ENCODE data around the gene SRL. TPM values are rescaled to one million over a fixed set of nuclear protein-coding genes. Genes with fewer than 3 reads are reported as not detected.

The SRL gene
- total and polyA plus RNA-seq, 2 of the 4 experiments (the other 2 are of a cell fraction) = under 0.01 to 0.14 TPM

DNA sequence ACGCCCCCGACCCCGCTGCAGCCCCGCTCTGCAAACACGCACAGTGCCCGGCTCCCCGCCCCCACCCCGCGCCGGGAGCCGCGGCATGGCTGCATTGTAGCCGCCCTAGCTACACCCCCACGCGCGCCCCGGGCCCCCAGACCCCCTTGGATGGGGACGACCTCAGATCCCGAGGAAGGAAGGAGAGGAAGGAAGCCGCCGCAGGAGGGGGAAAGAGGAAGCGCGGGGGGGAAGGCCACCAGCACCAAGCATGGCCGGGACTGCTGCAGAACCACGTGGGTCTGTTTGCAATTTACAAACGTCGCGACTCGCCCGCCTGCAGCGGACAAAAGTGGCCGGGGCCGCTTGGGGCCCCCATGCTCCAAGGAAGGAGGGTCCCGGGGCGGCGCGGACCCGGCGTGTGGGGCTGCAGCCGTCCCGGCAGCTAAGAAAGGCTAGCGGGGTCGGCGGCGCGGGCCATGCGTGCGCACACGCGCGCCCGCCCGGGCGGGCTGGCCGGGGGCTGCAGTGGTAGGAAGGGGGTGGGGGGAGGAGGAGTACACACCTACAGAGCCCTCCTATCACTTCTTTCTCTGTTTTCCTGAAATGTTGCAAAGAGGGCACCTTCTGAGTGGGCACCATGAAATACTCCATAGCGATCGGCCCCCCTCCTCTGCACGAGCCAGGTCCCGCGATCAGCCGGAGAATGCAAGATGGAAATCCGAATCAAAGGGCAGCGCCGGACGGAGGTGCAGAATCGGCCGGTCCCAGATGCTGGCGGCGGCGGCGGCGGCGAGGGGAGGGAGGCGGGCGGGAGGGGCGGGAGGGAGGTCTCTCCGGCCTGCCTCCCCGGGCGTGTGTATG lies 30.5 kb upstream of the SRL start:
- no TSS peak for BruUV-seq (replicated peaks)
- H3K9ac ChIP-seq (ENCODE audit: low read depth, low read length) = peak overlapping the region; percentile 69
- H2BK5ac ChIP-seq (ENCODE audit: low read depth, low read length, poor library complexity, severe bottlenecking) = peak overlapping the region; percentile 65
- H3K23ac ChIP-seq (ENCODE audit: low read depth, low read length) = peak overlapping the region; percentile 64; the same call in 1 of the 2 replicates
- intact Hi-C loops (cut with micrococcal nuclease) (loop anchor here (5.0 kb wide), 2 partner anchors 45 to 130 kb away; partner anchors contain the start of gene GLIS2), dilution Hi-C loops (cut with HindIII; ENCODE audit: low sequenced_read_pairs, unreplicated experiment) (no loop called here), in situ Hi-C loops (cut with MboI; ENCODE audit: low sequenced_read_pairs) (no loop called here)
- CTCF ChIA-PET = interaction anchor here (0.6 to 1.4 kb wide), 6 partner anchors 19 to 591 kb away, joined by 3 to 8 read pairs (median 4); no protein-coding TSS in a partner anchor
- no peaks in the 10 kb centered on the region for H3K27me3 ChIP-seq (ENCODE audit: control insufficient read depth, insufficient read depth, low read length)
- H3K14ac ChIP-seq (replicated peaks; ENCODE audit: low read depth, low read length) = peak overlapping the region; percentile 60
- H2BK120ac ChIP-seq (ENCODE audit: low read depth, low read length) = no peak overlapping the region
- peak overlapping the region; percentile 57; the same call in 1 of the 2 replicates for H2AK5ac ChIP-seq (ENCODE audit: low read depth, low read length)
- 0% methylated on average over 2 of the region's 79 CpGs; no CpG with 5 or more reads in 1 of the 2 experiments for WGBS, 2 experiments (ENCODE audit: extremely low coverage in 2 of 2, insufficient read length in 1 of 2)
- H3K4me2 ChIP-seq (ENCODE audit: low read depth, low read length) = peak overlapping the region; percentile 82
- H4K8ac ChIP-seq (ENCODE audit: low read depth in 2 of 2, low read length in 2 of 2) = peak overlapping the region in 1 of 2 experiments; percentile 40; a peak in 2 of 4 replicates
- H3K9me1 ChIP-seq (ENCODE audit: insufficient read depth, low read length) = peaks cover 4% of the 10 kb centered on the region
- H4K20me1 ChIP-seq (ENCODE audit: insufficient read depth, low read length) = peaks cover 3% of the 10 kb centered on the region; the same call in 1 of the 2 replicates
- H3K36me3 ChIP-seq (ENCODE audit: control insufficient read depth, insufficient read depth, low read length) = no peaks in the 10 kb centered on the region
- peaks cover 19 to 39% of the 10 kb centered on the region in 2 experiments for H3K79me1 ChIP-seq (ENCODE audit: low read depth in 1 of 2, low read length in 2 of 2)
- no peaks in the 10 kb centered on the region for H3K4me1 ChIP-seq (ENCODE audit: control insufficient read depth, insufficient read depth, low read length)
- H3K27ac ChIP-seq (ENCODE audit: insufficient read depth, low read length) = peak overlapping the region; percentile 75
- TF ChIP-seq MAFK (IDR thresholded peaks at IDR 0.05; ENCODE audit: low read depth, low read length) (no peak), SMC3 (IDR thresholded peaks at IDR 0.05; ENCODE audit: low read depth, low read length) (no peak), MAZ (IDR thresholded peaks at IDR 0.05; ENCODE audit: borderline replicate concordance, low read depth, low read length) (no peak), MXI1 (IDR thresholded peaks at IDR 0.05; ENCODE audit: borderline replicate concordance, low read depth, low read length) (peak; percentile 97), RAD21 (IDR thresholded peaks at IDR 0.05; ENCODE audit: low read length) (0 out of 2 replicates have a peak, but pooled peaks have one; percentile 1), RCOR1 (IDR thresholded peaks at IDR 0.05; ENCODE audit: insufficient replicate concordance, low read length) (no peak)
- no peak overlapping the region for H2BK20ac ChIP-seq (ENCODE audit: low read depth, low read length)
- H2AFZ ChIP-seq (replicated peaks; ENCODE audit: low read length, poor library complexity) = peak overlapping the region; percentile 96
- peak; percentile 22 for ATAC-seq (ENCODE audit: low read depth)
- peak overlapping the region; percentile 83 for H3K4me3 ChIP-seq (ENCODE audit: insufficient read depth, low read depth, low read length)
- no peak for DNase-seq
- peak overlapping the region; percentile 84 for H3K4ac ChIP-seq (ENCODE audit: low read depth, low read length)
- POLR2A ChIA-PET (ENCODE audit: unreplicated experiment) = no interaction called here
- H4K91ac ChIP-seq (ENCODE audit: insufficient read depth, low read depth, low read length) = no peak overlapping the region
- no peaks in the 10 kb centered on the region for H3K9me3 ChIP-seq (ENCODE audit: control insufficient read depth, insufficient read depth, low read length)
- peak overlapping the region; percentile 73; the same call in 1 of the 2 replicates for H3K56ac ChIP-seq (ENCODE audit: extremely low read depth, insufficient read depth, low read length)
- H2AK9ac ChIP-seq (replicated peaks; ENCODE audit: low read depth, low read length, poor library complexity) = peak overlapping the region; percentile 97
- no peak overlapping the region for H4K5ac ChIP-seq (ENCODE audit: low read depth, low read length)
- no peak overlapping the region for H3K18ac ChIP-seq (ENCODE audit: low read depth, low read length)
- H2BK15ac ChIP-seq (ENCODE audit: low read depth, low read length) = no peak overlapping the region
